ENCODE data around the gene BDH2.

- TF ChIP-seq MXI1 (IDR thresholded peaks at IDR 0.05; ENCODE audit: borderline replicate concordance, low read depth, low read length) (no peak), CTCF (conservative IDR thresholded peaks at IDR 0.05; ENCODE audit: low read depth, low read length) (no peak), RCOR1 (IDR thresholded peaks at IDR 0.05; ENCODE audit: insufficient replicate concordance, low read length) (no peak), RFX5 (IDR thresholded peaks at IDR 0.05; ENCODE audit: low read depth, low read length) (no peak), SMC3 (IDR thresholded peaks at IDR 0.05; ENCODE audit: low read depth, low read length) (no peak), BHLHE40 (IDR thresholded peaks at IDR 0.05; ENCODE audit: low read depth, low read length) (no peak), RAD21 (IDR thresholded peaks at IDR 0.05; ENCODE audit: low read length) (no peak), POLR2A (IDR thresholded peaks at IDR 0.05; ENCODE audit: low read depth, low read length) (no peak), CHD1 (IDR thresholded peaks at IDR 0.05; ENCODE audit: low read depth, low read length) (no peak)
These were observed 63.5 kb downstream of the BDH2 start for GRCh38 chr4:103036169-103036568.

Data from IMR-90 (cell line).